GM18868 (cell line): ENCODE data around the gene MDFIC.

Source experiments
- ATAC-seq: cut with Tn5 transposase; IDR thresholded peaks from one replicate; pipeline ENCODE4 v1.9.1; 2021; ENCODE audit warnings: mild to moderate bottlenecking, moderate library complexity; ENCODE audit not compliant: unreplicated experiment

Gene MDFIC

GRCh38 chr7:114988026-114988425 lies 66.1 kb downstream of the MDFIC start:
- ATAC-seq: no peak

- ATAC-seq: no peak
Observed at GRCh38 chr7:114988755-114989375, 67.0 kb downstream of the MDFIC start.

GRCh38 chr7:114989531-114989930 lies 67.6 kb downstream of the MDFIC start:
- ATAC-seq: no peak

GRCh38 chr7:114997487-114998404 lies 75.9 kb downstream of the MDFIC start:
- ATAC-seq: no peak

GRCh38 chr7:115004121-115004520 lies 82.2 kb downstream of the MDFIC start:
- no peak for ATAC-seq

GRCh38 chr7:115005251-115005650 lies 83.4 kb downstream of the MDFIC start:
- no peak for ATAC-seq

GRCh38 chr7:115005953-115006352 lies 84.1 kb downstream of the MDFIC start:
- no peak for ATAC-seq

- ATAC-seq: no peak
Observed at GRCh38 chr7:115007751-115008150, 85.9 kb downstream of the MDFIC start.

GRCh38 chr7:115008465-115009114 lies 86.7 kb downstream of the MDFIC start:
- peak; percentile 68 for ATAC-seq

GRCh38 chr7:115009139-115009538 lies 87.2 kb downstream of the MDFIC start:
- ATAC-seq: peak; percentile 72

GRCh38 chr7:115009736-115010440 lies 88.0 kb downstream of the MDFIC start:
- no peak for ATAC-seq

- ATAC-seq: no peak
Observed at GRCh38 chr7:115010441-115010820, 88.5 kb downstream of the MDFIC start.

GRCh38 chr7:115013886-115014285 lies 92.0 kb downstream of the MDFIC start:
- no peak for ATAC-seq

- no peak for ATAC-seq
Observed at GRCh38 chr7:115014794-115015193, 92.9 kb downstream of the MDFIC start.

GRCh38 chr7:115015619-115016018 lies 93.7 kb downstream of the MDFIC start:
- ATAC-seq: no peak

- no peak for ATAC-seq
Observed at GRCh38 chr7:115019882-115020605, 98.2 kb downstream of the MDFIC start.

- no peak for ATAC-seq
Observed at GRCh38 chr7:115023219-115023618, 101.3 kb downstream of the MDFIC start.

GRCh38 chr7:115024276-115024675 lies 102.4 kb downstream of the MDFIC start:
- no peak for ATAC-seq

- no peak for ATAC-seq
Observed at GRCh38 chr7:115032715-115033703, 111.1 kb downstream of the MDFIC start.
